ENCODE results near the gene ENO1.

- TF ChIP-seq CTCF (IDR thresholded peaks at IDR 0.05), result no peak
- no peak for TF ChIP-seq POLR2A (IDR thresholded peaks at IDR 0.05)
These were observed 11.7 kb upstream of the ENO1 start for GRCh38 chr1:8889925-8890785.
